H1 (cell line): ENCODE measurements around the gene NFX1. TPM values are rescaled to one million over a fixed set of nuclear protein-coding genes. Genes with fewer than 3 reads are reported as not detected.
"Not testable (repeated sequence)": the region's sequence is repeated elsewhere in the genome, so short reads cannot be mapped to it uniquely, and the experiment has no call there.

Experiments
- CTCF ChIA-PET: fragments of 300-600 bp; sonication (Branson Sonifier 250); formaldehyde crosslinking; loops from one replicate; lab custom pipeline; 2021; ENCODE audit not compliant: partially characterized antibody; lab: Charles Lee
- POLR2A ChIA-PET: fragments of 300-600 bp; sonication (Branson Sonifier 250); formaldehyde crosslinking; loops from one replicate; lab custom pipeline; 2021; ENCODE audit warnings: inconsistent platforms; ENCODE audit not compliant: partially characterized antibody; lab: Charles Lee
- DNase-seq, 2 experiments: peaks; one replicate each; pipeline versions ENCODE4 v3.0.0 to v3.0.0-alpha.2; 2010 to 2022; ENCODE audit warnings: low spot score in 2 of 2, low read depth in 1 of 2, mixed read lengths in 1 of 2
- FAIRE-seq: peaks from 2 replicates; lab custom pipeline; 2011; peaks lifted over from hg19 to GRCh38; lab: Jason Lieb, UNC
- H2AFZ ChIP-seq: 2 replicates; pipeline ENCODE4 v1.8.1; 2012; ENCODE audit warnings: low read length, inconsistent platforms
- H2AK5ac ChIP-seq: 2 replicates; pipeline ENCODE4 v1.6.1; 2013; ENCODE audit warnings: low read depth, low read length
- H2BK120ac ChIP-seq: replicated peaks from 2 replicates; pipeline ENCODE3; 2013; ENCODE audit warnings: low read depth, low read length, inconsistent platforms
- H2BK12ac ChIP-seq: 2 replicates; pipeline ENCODE4 v1.6.1; 2013; ENCODE audit warnings: low read depth, low read length
- H2BK15ac ChIP-seq: 2 replicates; pipeline ENCODE4 v1.6.1; 2013; ENCODE audit warnings: low read length
- H2BK20ac ChIP-seq: 2 replicates; pipeline ENCODE4 v1.6.1; 2013; ENCODE audit warnings: low read length
- H2BK5ac ChIP-seq: 2 replicates; pipeline ENCODE4 v1.6.1; 2013; ENCODE audit warnings: low read depth, low read length
- H3K14ac ChIP-seq: 2 replicates; pipeline ENCODE4 v1.6.1; 2013; ENCODE audit warnings: inconsistent platforms; ENCODE audit not compliant: insufficient read length
- H3K18ac ChIP-seq: 2 replicates; pipeline ENCODE4 v1.6.1; 2013; ENCODE audit warnings: low read length; ENCODE audit errors: extremely low read depth
- H3K23ac ChIP-seq: 2 replicates; pipeline ENCODE4 v1.6.1; 2013; ENCODE audit warnings: inconsistent platforms; ENCODE audit not compliant: insufficient read length
- H3K23me2 ChIP-seq: 2 replicates; pipeline ENCODE4 v1.6.1; 2013; ENCODE audit warnings: low read depth, low read length
- H3K27ac ChIP-seq: 2 replicates; pipeline ENCODE4 v1.6.1; 2011; ENCODE audit warnings: low read depth, low read length, inconsistent platforms
- H3K27me3 ChIP-seq, 4 experiments: replicated peaks in 1 of 4; 1 replicate in 1 of 4; 2 replicates in 3 of 4; pipeline versions ENCODE4 v1.6.1 to v1.8.1; 2011 to 2013; ENCODE audit warnings: low read length in 3 of 4, mild to moderate bottlenecking in 3 of 4, inconsistent platforms in 2 of 4, mixed read lengths in 2 of 4, moderate library complexity in 1 of 4; ENCODE audit not compliant: control insufficient read depth in 3 of 4, insufficient read depth in 3 of 4; ENCODE audit errors: extremely low read depth in 1 of 4
- H3K36me3 ChIP-seq, 4 experiments: 2 replicates each; pipeline versions ENCODE4 v1.6.1 to v1.8.1; 2011 to 2013; ENCODE audit warnings: mild to moderate bottlenecking in 4 of 4, low read length in 3 of 4, moderate library complexity in 2 of 4, control low read depth in 1 of 4, inconsistent platforms in 1 of 4; ENCODE audit not compliant: insufficient read depth in 4 of 4, control insufficient read depth in 2 of 4
- H3K4ac ChIP-seq: replicated peaks from 2 replicates; pipeline ENCODE3; 2013; ENCODE audit warnings: low read length, low read depth, mixed read lengths, inconsistent platforms; ENCODE audit not compliant: insufficient read length
- H3K4me1 ChIP-seq, 4 experiments: replicated peaks in 1 of 4; 1 replicate in 1 of 4; 2 replicates in 3 of 4; pipeline versions ENCODE4 v1.6.1 to v1.8.1; 2011 to 2013; ENCODE audit warnings: low read length in 3 of 4, inconsistent platforms in 2 of 4, mixed read lengths in 1 of 4; ENCODE audit not compliant: insufficient read depth in 4 of 4, control insufficient read depth in 3 of 4
- H3K4me2 ChIP-seq, 2 experiments: 2 replicates each; pipeline versions ENCODE4 v1.6.1 to v1.8.1; 2011 to 2013; ENCODE audit warnings: low read depth in 2 of 2, low read length in 2 of 2, control low read depth in 1 of 2, inconsistent platforms in 1 of 2, mild to moderate bottlenecking in 1 of 2; ENCODE audit not compliant: insufficient read depth in 1 of 2
- H3K4me3 ChIP-seq, 4 experiments: fragments of 200-600, 300-600 bp in 1 of 4; sonication (generic), shearing (Covaris generic), sonication (Bioruptor Twin) in 1 of 4; 2 replicates each; pipeline versions ENCODE4 v1.5.1 to v1.8.1; 2011 to 2016; ENCODE audit warnings: low read length in 4 of 4, low read depth in 3 of 4, control low read depth in 2 of 4, inconsistent platforms in 2 of 4, mild to moderate bottlenecking in 2 of 4, mixed read lengths in 1 of 4, moderate library complexity in 1 of 4; ENCODE audit not compliant: insufficient read depth in 2 of 4; ENCODE audit errors: extremely low read depth in 1 of 4
- H3K56ac ChIP-seq: replicated peaks from 2 replicates; pipeline ENCODE3; 2013; ENCODE audit warnings: low read depth, mild to moderate bottlenecking, mixed read lengths, low read length, inconsistent platforms; ENCODE audit not compliant: insufficient read length
- H3K79me1 ChIP-seq: 2 replicates; pipeline ENCODE4 v1.6.1; 2013; ENCODE audit warnings: low read depth, low read length, control low read depth
- H3K79me2 ChIP-seq, 2 experiments: 2 replicates each; pipeline versions ENCODE4 v1.6.1 to v1.8.1; 2012 to 2013; ENCODE audit warnings: low read length in 2 of 2, mild to moderate bottlenecking in 2 of 2, inconsistent platforms in 1 of 2; ENCODE audit not compliant: insufficient read depth in 2 of 2, control insufficient read depth in 1 of 2
- H3K9ac ChIP-seq, 4 experiments: replicated peaks in 1 of 4; 1 replicate in 1 of 4; 2 replicates in 3 of 4; pipeline versions ENCODE4 v1.6.1 to v1.8.1; 2011 to 2013; ENCODE audit warnings: low read depth in 3 of 4, low read length in 3 of 4, control low read depth in 2 of 4, mild to moderate bottlenecking in 2 of 4, moderate library complexity in 2 of 4, inconsistent platforms in 1 of 4; ENCODE audit errors: extremely low read depth in 1 of 4
- H3K9me3 ChIP-seq, 2 experiments: 2 replicates each; pipeline versions ENCODE4 v1.6.1 to v1.8.1; 2012 to 2013; ENCODE audit warnings: mild to moderate bottlenecking in 2 of 2, moderate library complexity in 2 of 2, control low read depth in 1 of 2, inconsistent platforms in 1 of 2, low read depth in 1 of 2, low read length in 1 of 2, mixed read lengths in 1 of 2; ENCODE audit not compliant: insufficient read depth in 2 of 2
- H4K20me1 ChIP-seq, 2 experiments: replicated peaks in 1 of 2; 2 replicates each; pipeline versions ENCODE3 to v1.8.1; 2011 to 2013; ENCODE audit warnings: inconsistent platforms in 2 of 2, low read length in 2 of 2, mild to moderate bottlenecking in 1 of 2; ENCODE audit not compliant: insufficient read depth in 2 of 2, control insufficient read depth in 1 of 2
- H4K5ac ChIP-seq: 2 replicates; pipeline ENCODE4 v1.6.1; 2013; ENCODE audit warnings: low read length, low read depth, mixed read lengths, inconsistent platforms; ENCODE audit not compliant: insufficient read length
- H4K8ac ChIP-seq: 2 replicates; pipeline ENCODE4 v1.8.0; 2013; ENCODE audit warnings: mild to moderate bottlenecking, moderate library complexity, low read length, inconsistent platforms; ENCODE audit not compliant: insufficient read depth; ENCODE audit errors: extremely low read depth
- H4K91ac ChIP-seq: replicated peaks from 2 replicates; pipeline ENCODE3; 2013; ENCODE audit warnings: low read length, mixed read lengths, inconsistent platforms; ENCODE audit not compliant: insufficient read length
- WGBS, 2 experiments: shearing (Covaris generic) in 1 of 2; methylation state at CpG; one replicate each; pipeline versions ENCODE4 v1.1.6 to v1.1.7; 2013 to 2015; ENCODE audit warnings: low lambda C conversion rate in 2 of 2, mixed read lengths in 2 of 2, inconsistent platforms in 1 of 2, low coverage in 1 of 2, missing lambda C conversion rate in 1 of 2; ENCODE audit not compliant: insufficient replicate concordance in 2 of 2, insufficient coverage in 1 of 2, insufficient read length in 1 of 2; ENCODE audit errors: extremely low coverage in 1 of 2, missing lambda C conversion rate in 1 of 2; 5-methylcytosine and 5-hydroxymethylcytosine counted together
- polyA plus RNA-seq, 7 experiments: library from polyadenylated mRNA; depleted of rRNA in 3 of 7; stranded (reverse) in 5 of 7; unstranded in 2 of 7; fragments of >200 nt in 5 of 7; fragments of 200-250 nt in 2 of 7; gene quantifications; 1 replicate in 5 of 7; 2 replicates in 1 of 7; 4 replicates in 1 of 7; pipeline versions ENCODE4 v1.2.1 to v1.2.3, GENCODE V29; 2011 to 2013; ENCODE audit warnings: missing spikeins in 2 of 7, mixed read lengths in 2 of 7
- total RNA-seq: library from RNA; stranded (reverse); fragmentation: NEBNext Ultra II Directional; extraction: Animal tissue kit (Norgen Biotek cat#: 25700); gene quantifications from 2 replicates; pipeline ENCODE4 v1.2.1, GENCODE V29; 2021

Gene NFX1
- total and polyA plus RNA-seq, 2 of the 8 experiments (the other 6 are each of a cell fraction or from before 2014, with no cell fraction given): 19.4 to 28.4 TPM

GRCh38 chr9:33393986-33394385 lies 103.7 kb downstream of the NFX1 start:
- not testable (repeated sequence) for H3K9ac ChIP-seq, H2AK5ac ChIP-seq, H2BK20ac ChIP-seq, H3K9me3 ChIP-seq, H3K23ac ChIP-seq, DNase-seq, H3K18ac ChIP-seq, H4K20me1 ChIP-seq, FAIRE-seq, H2BK12ac ChIP-seq, H2AFZ ChIP-seq, H4K91ac ChIP-seq, H3K79me2 ChIP-seq, H3K4ac ChIP-seq, H2BK120ac ChIP-seq, H4K5ac ChIP-seq, H3K56ac ChIP-seq, H3K27ac ChIP-seq, H3K36me3 ChIP-seq, H2BK15ac ChIP-seq, H3K79me1 ChIP-seq, H3K14ac ChIP-seq, H3K23me2 ChIP-seq, H3K27me3 ChIP-seq, H2BK5ac ChIP-seq, H4K8ac ChIP-seq, H3K4me3 ChIP-seq, H3K4me2 ChIP-seq, H3K4me1 ChIP-seq
- CTCF ChIA-PET: interaction anchor here (1.1 to 4.0 kb wide), 4 partner anchors 11 to 73 kb away, joined by 3 to 38 read pairs (median 13); no protein-coding TSS in a partner anchor
- POLR2A ChIA-PET: interaction anchor here (3.4 kb wide), 1 partner anchor 12 kb away, joined by 14 read pairs; no protein-coding TSS in a partner anchor
- 85% methylated on average over 3 of the region's 3 CpGs; no CpG with 5 or more reads in 1 of the 2 experiments for WGBS, 2 experiments
